Dermis blood vessel endothelial cell (primary cell): ENCODE measurements around the gene LIPK. TPM values are rescaled to one million over a fixed set of nuclear protein-coding genes. Genes with fewer than 3 reads are reported as not detected.
A peak's percentile ranks its signal among the peaks of the same experiment; 100 is the strongest.
"Not testable (repeated sequence)": the region's sequence is repeated elsewhere in the genome, so short reads cannot be mapped to it uniquely, and the experiment has no call there.

ENCODE experiments used
- DNase-seq: peaks from one replicate; pipeline ENCODE4 v3.0.0; 2010
- total RNA-seq: library from RNA; depleted of rRNA; stranded (reverse); fragments of >200 nt; gene quantifications from 2 replicates; pipeline ENCODE4 v1.2.3, GENCODE V29; 2014

LIPK gene, protein sequence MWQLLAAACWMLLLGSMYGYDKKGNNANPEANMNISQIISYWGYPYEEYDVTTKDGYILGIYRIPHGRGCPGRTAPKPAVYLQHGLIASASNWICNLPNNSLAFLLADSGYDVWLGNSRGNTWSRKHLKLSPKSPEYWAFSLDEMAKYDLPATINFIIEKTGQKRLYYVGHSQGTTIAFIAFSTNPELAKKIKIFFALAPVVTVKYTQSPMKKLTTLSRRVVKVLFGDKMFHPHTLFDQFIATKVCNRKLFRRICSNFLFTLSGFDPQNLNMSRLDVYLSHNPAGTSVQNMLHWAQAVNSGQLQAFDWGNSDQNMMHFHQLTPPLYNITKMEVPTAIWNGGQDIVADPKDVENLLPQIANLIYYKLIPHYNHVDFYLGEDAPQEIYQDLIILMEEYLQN
- total RNA-seq, result not detected in 2 replicates

DNA sequence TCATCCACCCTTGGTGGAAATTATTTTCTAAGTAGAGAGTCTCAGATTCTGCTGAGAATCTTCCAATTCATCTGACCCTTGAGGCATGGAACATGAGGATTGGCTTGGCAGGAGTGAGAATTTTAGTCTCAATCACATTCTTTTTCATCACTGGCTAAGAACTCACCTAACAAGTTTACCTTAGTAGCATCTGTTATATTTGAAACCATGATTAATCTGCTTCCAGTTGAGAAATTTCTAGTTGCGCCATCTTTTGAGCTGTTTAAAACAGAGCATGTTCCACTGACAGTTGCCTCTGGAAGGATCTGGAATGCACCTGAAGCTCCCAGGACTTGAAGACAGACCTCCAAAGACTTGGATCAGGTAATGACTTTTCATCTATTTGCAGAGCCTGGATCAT, at the start of gene LIPK:
LIPK (plus strand) TSS at position 292 of the 400 bp plus-strand sequence. CDS start 18,295 bp downstream, outside the sequence.
- no peak for DNase-seq

DNA sequence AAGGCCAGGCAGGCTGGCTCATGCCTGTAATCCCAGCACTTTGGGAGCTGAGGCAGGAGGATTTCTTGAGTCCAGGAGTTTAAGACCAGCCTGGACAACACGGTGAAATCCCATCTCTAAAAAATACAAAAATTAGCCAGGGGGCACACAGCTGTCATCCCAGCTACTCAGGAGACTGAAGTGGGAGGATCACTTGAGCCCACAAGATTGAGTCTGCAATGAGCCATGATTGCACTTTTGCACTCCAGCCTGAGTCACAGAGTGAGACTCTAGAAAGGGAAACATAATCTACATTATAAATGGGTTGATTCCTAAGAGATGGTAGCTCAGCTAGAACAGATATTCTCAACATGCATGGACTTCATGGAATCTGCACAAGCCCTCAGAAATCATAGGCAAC, 48.1 kb upstream of the LIPK start:
- DNase-seq, result no peak

DNA sequence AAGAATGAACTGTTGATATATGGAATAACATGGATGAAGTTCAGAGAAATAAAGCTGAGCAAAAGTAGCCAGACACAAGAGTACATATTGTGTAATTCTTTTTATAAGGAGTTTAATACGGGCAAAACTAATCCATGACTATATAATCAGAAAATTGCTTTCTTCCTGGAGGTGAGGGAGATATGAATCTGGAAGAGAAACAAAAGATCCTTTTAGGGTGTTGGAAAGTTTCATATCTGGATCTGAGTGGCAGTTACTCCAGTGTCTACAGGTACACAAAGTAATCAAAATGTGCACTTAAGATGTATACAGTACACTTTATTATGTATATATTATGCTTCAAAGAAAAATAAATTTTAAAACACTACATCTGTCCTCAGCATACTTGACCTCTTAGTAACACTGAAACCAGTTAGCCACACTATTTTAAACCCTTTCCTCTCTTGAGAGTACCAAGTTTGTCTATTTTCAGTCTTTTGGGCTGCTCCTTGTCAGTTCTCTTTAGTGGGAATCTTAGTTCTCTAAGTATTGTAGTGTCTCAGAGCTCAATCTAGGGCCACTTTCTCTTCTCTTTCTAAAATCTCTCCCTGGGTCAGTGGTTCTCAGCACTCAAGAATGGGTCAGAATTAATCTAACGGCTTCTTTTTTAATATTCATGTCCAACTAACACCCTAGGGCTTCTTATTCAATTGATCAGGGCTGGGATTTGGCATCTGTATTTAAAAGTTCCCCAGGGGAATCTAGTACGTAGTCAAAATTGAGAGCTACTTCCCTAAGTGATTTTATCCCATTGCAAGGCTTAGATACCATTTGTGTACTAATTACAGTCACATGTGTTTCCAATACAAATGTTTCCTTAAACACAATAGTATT, 46.1 kb upstream of the LIPK start:
- no peak for DNase-seq

DNA sequence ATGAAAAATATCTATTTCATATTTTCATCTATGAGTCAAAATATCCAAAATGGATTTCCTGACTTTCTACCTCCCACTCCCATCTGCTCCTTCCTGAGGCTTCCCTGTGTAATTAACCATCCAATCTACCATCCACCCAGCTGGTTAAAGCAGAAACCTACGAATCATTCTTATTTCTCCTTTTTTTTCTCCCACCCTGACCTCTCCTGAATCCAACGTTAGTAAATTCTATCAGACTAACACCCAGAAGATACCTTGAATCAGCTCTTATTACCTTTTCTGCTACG, 45.5 kb upstream of the LIPK start:
- DNase-seq, result peak; percentile 27

DNA sequence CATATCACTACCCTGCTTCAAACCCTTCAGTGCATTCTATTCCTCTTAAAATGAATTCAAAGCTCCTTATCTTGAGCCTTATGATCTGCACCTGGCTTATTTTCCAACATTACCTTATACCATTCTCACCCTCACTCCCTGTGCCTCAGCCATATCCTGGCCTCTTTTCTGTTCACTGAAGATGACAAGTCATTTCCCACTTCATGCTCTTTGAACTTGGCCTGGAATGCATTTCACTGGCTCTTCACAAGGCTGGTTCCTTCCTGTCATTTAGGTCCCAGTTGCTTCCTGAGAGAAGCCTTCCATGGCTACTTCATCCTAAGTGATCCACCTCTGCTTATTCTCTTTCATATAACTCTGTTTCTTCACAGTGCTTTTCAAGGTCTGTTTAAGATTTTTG, 45.0 kb upstream of the LIPK start:
- DNase-seq, result peak; percentile 45

DNA sequence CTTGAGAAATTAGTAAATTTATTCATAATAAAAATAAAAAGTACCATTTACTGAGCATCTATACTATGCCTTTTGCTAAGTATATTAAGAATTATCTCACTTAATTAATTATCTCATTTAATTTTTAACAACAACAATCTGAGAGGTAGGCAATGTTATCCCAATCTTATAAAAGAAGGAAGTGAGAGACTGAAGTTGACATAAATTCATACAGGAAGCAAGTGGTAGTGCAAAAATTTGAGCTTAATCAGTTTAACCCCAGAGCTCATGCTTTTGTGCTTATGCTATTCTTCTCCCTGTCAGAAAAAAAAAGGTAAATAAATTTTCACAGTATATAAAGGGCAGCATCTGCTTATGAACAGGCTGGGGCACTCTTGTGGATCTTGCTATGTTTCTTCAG, 44.5 kb upstream of the LIPK start:
- DNase-seq, result no peak

DNA sequence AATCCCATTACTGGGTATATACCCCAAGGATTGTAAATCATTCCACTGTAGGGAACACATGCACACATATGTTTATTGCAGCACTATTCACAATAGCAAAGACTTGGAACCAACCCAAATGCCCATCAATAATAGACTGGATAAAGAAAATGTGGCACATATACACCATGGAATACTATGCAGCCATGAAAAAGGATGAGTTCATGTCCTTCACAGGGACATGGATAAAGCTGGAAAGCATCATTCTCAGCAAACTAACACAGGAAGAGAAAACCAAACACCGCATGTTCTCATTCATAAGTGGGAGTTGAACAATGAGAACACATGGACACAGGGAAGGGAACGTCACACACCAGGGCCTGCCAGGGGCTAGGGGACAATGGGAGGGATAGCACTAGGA, 42.9 kb upstream of the LIPK start:
- not testable (repeated sequence) for DNase-seq

DNA sequence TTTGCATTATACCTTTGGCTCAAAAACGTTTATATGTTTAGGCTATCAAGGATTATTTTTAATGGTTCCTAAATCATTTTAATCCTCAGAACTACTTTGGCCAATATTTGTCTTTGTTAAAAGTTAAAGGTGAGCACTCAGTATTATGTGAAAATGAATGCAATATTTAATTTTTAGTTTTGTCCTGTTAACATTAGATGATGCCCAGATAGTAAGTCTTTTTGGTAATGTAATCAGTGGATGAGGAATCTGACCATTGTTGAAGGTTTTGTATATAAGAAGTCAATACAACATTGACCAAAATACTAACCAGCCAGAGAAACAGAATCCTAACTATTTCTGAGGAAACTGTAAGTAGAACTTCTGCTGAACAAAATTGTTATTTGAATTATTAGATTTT, 41.9 kb upstream of the LIPK start, which contains the start of gene LIPF:
LIPF (plus strand) TSS at position 301 of the 400 bp plus-strand sequence. CDS start 2,856 bp downstream, outside the sequence.
- DNase-seq, result no peak

DNA sequence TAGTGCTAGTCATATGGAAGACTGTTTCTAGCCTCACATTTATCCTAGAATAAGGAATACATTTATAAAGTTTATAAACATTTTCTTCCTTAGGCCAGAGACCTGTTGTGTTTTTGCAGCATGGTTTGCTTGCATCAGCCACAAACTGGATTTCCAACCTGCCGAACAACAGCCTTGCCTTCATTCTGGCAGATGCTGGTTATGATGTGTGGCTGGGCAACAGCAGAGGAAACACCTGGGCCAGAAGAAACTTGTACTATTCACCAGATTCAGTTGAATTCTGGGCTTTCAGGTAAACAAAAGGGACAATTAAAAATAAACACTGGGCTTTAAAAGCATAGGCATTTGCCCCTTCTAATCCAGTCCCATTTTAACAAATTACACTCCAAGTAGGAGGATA, 37.6 kb upstream of the LIPK start:
- peak; percentile 50 for DNase-seq

DNA sequence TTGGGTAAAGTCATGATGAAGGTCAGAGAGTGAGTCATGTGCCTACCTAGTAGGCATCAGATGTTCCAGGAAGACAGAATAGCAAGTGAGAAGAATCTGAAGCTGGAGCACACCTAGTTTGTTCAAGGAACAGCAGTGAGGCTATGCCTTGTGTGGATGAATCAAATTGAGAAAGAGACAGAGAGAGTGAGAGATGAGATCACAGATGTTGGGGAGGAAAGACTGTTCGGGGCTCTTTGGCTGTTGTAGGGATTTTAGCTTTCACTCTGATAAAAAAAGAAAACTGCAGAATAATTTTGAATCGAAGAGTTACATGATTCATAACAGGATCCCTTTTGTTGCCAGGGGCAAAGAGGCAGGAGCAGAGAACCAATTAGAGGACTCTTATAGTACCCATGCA, 35.6 kb upstream of the LIPK start:
- DNase-seq, result no peak

DNA sequence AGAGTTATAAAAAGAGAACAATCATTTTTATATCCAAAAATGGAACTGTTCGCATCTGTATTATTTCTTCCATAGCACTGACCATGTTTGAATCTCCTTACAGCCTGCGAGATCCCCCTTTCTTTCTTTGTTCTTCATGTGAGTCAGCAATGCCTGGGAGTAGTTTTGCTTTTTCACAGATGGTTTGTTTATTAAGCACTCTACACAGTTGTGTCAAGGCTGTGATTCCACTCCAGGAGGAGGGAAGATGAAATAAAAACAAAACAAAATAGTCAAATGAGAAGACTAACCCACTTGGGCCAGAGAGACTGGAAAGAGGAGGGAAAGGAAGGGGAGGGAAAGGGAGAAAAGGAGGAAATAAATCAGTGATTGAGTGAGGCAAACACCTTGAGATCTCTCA, 34.0 kb upstream of the LIPK start:
- no peak for DNase-seq

DNA sequence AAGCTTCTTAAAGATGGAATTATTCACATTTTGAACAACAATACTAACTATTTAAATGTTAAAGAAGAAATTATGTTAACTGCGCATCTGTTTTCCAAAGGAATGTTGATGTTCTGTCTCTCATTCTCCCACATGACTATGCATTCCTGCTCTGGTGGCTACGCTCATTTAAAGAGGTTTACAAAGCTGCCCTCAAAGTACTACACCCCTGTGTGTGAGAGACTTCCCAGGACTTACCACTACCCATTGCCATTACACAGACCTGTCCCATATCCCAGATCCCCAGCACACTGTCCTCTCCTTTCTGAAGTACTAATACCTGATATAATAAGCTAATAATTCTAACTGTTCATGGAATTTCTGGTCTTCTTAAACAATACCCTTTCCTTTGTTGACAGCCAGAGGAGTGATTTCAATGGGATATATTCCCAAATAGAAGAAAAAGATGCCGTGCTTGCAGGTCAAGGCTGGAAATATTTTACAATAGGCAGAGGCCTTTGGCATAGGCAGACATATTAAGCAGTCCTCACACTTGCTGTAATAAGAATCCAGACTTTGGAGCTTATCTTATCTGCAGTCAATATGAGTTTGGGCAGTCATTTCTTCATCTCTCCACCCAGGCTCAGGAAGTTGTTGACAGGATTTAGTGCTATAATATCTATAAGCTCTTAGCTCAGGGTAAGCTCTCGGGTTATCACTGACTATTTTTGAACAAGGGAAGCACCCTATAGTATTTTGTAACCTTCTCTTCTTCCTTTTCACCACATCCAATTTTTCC, 29.6 kb upstream of the LIPK start:
- DNase-seq, result no peak

DNA sequence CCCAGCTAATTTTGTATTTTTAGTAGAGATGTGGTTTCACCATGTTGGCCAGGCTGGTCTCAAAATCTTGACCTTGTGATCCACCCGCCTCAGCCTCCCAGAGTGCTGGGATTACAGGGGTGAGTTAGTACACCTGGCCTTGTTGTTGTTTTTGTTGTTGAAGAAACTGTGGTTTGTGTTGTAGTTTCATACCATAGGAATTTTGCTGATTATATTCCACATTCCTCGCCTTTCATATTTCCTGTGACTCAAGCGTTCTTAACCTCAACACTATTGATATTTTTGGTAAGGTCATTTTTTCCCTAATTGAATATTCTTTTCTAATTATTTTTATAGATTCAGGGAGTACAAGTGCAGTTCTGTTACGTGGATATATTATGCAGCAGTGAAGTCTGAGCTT, 25.1 kb upstream of the LIPK start:
- peak; percentile 34 for DNase-seq

DNA sequence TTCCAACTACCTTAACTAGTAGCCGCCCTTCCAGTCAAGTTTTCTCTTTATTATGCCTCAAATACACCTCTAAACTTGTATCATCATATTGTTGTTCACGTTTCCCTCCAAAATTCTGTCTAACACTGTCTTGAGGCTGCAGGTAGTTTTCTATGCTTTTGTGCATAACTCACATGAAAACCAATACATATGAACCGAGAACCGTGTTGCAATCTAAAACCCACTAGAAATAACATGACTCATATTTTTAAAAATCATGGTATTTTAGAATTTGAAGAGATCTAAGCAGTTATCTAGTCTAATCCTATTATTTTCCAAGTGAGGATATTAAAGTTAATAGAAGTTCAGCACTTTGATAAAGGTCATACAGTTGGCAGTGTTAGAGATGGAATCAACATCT, 23.6 kb upstream of the LIPK start:
- no peak for DNase-seq

DNA sequence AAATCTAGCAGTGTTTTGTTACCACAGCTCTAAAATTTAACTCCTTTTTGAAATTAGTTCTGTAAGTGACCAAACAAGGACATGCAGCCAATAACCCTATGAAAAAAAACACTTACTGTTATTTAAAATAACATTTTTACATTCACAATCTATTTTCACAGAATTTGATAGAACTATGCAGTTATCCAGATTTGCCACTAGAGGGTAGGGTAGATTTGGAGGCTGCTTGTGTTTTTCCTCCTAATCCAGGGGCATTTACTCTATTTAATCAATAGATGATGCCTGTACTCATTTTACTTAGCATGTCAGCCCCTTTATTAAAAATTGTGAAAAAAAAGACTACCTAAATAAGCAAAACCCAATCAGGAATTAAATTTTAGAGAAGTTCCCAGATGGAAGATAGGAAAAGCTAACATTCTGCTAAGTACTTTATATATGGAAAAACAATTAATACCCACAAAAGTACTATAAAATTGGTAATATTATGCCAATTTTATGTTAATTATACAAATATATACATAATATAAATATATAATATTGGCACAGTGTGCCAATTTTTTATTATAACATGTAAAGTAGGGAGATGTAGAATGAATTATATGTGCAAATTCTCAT, 18.1 kb upstream of the LIPK start:
- peak; percentile 45 for DNase-seq

DNA sequence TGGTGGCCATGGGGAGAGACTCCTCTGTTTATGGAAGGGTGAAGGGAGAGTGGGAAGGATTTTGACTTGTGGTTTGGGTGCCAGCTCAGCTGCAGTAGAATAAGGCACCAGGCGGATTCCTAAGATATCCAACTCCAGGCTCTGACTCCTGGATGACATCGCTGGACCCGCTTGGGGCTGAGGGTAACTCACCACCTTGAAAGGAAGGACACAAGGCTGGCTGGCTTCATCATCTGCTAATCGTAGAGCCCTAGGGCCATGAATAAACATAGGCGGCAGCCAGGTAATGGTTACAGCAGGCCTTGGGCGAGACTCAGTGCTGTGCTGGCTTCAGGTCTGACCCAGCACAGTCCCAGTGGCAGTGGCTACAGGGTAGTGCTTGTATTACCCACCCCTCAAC, 16.7 kb upstream of the LIPK start:
- no peak for DNase-seq

DNA sequence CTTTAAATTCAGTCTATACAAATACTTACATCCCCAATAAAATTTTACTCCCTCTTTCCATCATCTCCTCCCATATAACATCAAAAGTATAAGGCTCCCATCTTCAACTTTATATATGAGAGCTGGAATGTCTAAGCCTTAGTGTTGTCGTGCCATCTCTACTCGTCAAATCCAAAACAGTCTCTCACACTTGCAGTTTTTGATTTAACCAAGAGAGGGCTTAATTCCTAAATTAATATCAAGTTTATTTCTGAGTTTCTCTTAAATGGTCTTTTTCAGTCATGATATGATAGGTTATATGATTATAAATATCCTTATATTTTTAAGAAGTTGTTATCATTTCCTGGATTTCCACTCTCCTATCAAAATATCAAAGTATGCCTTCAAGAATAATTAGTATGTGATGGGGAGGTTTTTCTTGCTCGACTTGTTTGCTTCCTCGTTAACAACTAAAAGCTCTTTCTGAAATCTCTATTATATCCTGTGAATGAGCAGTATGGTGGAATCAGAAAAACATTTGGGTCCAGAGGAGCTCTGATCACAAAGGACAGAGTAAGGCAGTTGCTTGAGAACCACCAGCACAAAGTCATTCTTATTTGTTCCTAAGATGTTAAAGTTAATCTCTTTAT, 12.5 kb upstream of the LIPK start:
- peak; percentile 20 for DNase-seq

DNA sequence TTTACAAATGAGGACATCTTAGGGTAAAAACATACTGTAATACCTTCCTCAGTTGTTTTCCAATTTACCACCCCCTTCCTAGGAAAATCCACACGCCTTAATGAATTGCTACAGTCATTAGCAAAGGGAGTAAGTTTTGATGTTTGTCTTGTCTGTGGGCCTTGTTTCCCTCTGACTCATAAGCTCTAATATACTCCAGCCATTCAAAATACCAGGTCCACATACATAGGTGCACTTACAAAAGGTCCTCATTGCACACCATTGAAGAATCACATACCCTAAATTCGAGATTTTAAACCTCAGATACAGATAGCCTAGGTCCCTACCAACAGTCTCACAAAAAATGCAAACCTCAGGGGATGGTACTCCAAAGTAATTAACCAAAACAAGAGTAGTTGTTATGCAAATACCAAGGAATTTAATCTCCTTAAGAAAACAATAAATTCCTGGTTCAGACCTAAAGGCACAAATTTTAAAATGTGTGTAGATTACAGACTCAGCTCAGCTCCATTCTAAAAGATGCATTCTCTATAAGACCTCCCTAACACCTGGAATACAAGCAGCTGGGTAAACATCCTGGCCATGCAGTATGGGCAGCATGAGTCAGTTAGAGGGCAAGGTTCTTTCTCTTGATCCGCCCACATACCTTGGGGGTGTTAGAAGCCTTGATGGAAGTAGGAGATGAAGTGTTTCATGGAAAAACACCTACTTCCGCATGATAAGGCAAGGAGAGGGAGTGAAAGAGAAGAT, 3.0 kb upstream of the LIPK start:
- DNase-seq, result peak; percentile 63

DNA sequence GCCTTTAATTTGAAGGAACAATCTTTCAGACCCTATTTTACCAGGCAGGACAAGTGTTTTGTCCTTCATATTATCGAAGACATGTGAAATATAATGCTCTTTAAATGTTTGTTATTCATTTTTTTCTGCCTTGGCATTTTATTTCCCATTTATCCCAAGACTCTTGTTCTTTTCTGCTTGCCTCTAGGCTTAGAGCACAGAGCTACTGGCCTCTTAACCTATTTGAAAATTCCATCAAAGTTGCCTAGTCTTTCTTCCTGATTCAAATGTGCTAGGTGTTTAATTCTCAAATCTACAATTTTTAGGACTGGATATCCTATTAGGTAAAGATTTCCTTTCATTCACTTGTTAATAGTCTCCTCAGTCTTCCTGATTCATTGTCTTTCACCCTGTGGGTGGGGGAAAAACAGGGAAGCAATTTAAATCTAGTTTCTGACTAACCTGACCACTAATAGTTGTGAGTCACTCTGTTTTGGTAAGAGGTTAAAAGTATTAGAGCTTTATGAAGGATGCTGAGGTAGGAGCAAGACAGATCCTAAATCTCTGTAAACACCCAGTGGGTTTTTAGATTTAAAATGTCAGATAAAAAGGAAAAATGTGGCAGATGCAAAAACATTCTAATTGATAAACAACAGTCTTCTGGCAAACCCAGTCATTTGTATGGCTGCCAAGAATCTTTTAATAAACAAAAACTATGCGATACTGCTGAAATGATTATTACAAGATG, 1.5 kb downstream of the LIPK start:
- peak; percentile 51 for DNase-seq

DNA sequence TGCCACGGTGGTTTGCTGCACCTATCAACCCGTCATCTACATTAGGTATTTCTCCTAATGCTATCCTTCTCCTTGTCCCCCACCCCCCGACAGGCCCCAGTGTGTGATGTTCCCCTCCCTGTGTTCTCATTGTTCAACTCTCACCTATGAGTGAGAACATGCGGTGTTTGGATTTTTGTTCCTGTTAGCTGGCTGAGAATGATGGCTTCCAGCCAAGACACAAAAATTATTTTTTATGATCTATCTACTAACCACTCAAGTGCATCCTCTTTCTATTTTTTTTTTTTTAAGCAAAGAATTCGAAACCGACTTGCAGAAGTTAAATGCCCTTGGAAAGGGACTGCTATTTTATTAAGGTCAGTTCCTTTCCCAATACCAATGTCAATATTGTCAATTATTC, 3.3 kb downstream of the LIPK start:
- not testable (repeated sequence) for DNase-seq

DNA sequence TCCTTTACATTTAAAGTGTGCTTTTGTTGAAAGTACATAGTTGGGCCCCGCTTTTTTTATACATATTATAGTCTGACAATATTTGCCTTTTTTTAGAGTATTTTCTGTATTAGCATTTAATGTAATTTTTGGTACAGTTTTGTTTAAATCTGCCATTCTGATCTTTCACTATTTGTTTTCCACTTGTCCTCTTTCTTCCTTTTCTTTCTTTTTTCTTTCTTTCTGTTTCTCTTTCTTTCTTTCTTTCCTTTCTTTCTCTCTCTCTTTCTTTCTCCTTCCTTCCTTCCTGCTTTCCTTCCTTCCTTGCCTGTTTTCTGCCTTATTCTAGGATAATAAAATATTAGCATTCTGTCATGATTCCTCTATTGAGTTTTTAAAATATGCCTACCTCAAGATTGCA, 9.5 kb downstream of the LIPK start:
- no peak for DNase-seq
